ENCODE results near the gene CISTR. TPM values are rescaled to one million over a fixed set of nuclear protein-coding genes. Genes with fewer than 3 reads are reported as not detected.
A peak's percentile ranks its signal among the peaks of the same experiment; 100 is the strongest.

The CISTR gene
- total and polyA plus RNA-seq, 2 donors (not counting 1 experiment from before 2014, with no cell fraction given), result not detected

DNA sequence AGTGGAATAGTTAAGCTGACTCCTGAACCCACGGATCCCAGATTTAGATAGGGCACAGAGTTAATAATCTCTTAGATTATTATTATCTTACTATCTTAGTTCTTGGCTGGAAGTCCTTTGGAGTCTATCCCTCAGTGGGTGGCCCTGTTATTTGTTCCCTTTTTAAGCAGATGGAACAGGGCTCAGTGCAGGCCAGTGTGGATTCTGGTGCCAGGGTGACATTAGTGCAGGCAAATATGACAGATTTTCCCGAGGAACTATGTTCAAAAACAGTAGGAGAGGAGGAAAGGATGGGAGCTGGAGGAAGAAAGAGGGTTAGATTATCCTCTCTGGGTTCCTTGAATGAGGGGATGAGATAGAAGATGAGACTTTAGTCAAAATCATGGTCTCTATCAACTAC lies 41.4 kb upstream of the CISTR start:
- no peak overlapping the region for H3K9ac ChIP-seq (ENCODE audit: insufficient read depth, low read length)
- no peak for DNase-seq (ENCODE audit: low read depth in 2 of 2)
- H3K27ac ChIP-seq (ENCODE audit: insufficient read depth, low read length), result no peak overlapping the region
- H4K20me1 ChIP-seq (ENCODE audit: control insufficient read depth, extremely low read depth, insufficient read depth, low read length), result no peaks in the 10 kb centered on the region
- no peaks in the 10 kb centered on the region for H3K9me3 ChIP-seq (ENCODE audit: control insufficient read depth, insufficient read depth, low read depth, low read length)
- H3K4me3 ChIP-seq (replicated peaks in 1 of 4; ENCODE audit: control extremely low read depth in 1 of 4, insufficient read depth in 1 of 4, low read depth in 3 of 4, low read length in 4 of 4), result no peak overlapping the region
- no peaks in the 10 kb centered on the region for H3K4me1 ChIP-seq (ENCODE audit: control insufficient read depth, extremely low read depth, insufficient read depth, low read length)
- no peaks in the 10 kb centered on the region for H3K79me2 ChIP-seq (ENCODE audit: control insufficient read depth, insufficient read depth, low read length)
- H3K4me2 ChIP-seq (ENCODE audit: extremely low read depth, insufficient read depth, low read length), result no peak overlapping the region
- H2AFZ ChIP-seq (ENCODE audit: low read length), result no peak overlapping the region
- TF ChIP-seq EZH2 (IDR thresholded peaks at IDR 0.05; ENCODE audit: low read length, missing control alignments), result no peak
- no peaks in the 10 kb centered on the region for H3K36me3 ChIP-seq (ENCODE audit: control insufficient read depth, insufficient read depth, low read length)
- H3K27me3 ChIP-seq (ENCODE audit: control insufficient read depth, insufficient read depth, low read length), result peaks cover 37% of the 10 kb centered on the region

DNA sequence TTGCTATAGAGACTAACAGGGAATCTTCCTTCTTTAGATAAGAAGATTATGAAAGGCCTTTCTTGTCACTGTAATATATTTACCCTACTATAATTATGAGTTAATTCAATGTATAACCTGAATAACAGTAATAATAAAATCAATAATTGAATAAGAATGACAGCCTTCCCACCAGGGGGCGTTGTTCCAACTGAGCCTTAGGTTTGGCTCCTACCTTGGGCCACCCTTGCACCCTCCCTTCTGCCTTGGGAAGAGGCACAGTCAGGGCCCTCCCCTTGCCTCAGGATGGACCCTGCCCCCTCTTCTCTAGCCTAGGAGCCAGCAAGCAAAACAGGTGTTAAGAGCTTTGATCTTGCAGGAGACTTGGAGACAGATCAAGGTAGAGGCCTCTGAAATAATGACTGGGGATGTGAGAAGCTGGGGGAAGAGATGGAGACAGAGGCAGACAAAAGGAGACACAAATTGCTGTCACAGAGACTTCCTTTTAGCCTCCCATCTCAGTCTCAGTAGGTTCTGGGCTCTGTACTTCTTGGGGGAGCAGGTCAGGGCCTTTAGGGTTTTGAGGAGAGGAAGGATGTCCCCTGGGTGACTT lies 40.1 kb upstream of the CISTR start:
- Histone ChIP-seq H3K36me3 (ENCODE audit: control insufficient read depth, insufficient read depth, low read length) (no peaks in the 10 kb centered on the region), H3K4me3 (replicated peaks in 1 of 4; ENCODE audit: control extremely low read depth in 1 of 4, insufficient read depth in 1 of 4, low read depth in 3 of 4, low read length in 4 of 4) (no peak overlapping the region), H4K20me1 (ENCODE audit: control insufficient read depth, extremely low read depth, insufficient read depth, low read length) (no peaks in the 10 kb centered on the region), H3K9ac (ENCODE audit: insufficient read depth, low read length) (no peak overlapping the region), H3K4me2 (ENCODE audit: extremely low read depth, insufficient read depth, low read length) (no peak overlapping the region), H3K27ac (ENCODE audit: insufficient read depth, low read length) (no peak overlapping the region), H3K27me3 (ENCODE audit: control insufficient read depth, insufficient read depth, low read length) (peaks cover 37% of the 10 kb centered on the region), H3K79me2 (ENCODE audit: control insufficient read depth, insufficient read depth, low read length) (no peaks in the 10 kb centered on the region), H3K9me3 (ENCODE audit: control insufficient read depth, insufficient read depth, low read depth, low read length) (no peaks in the 10 kb centered on the region), H2AFZ (ENCODE audit: low read length) (no peak overlapping the region), H3K4me1 (ENCODE audit: control insufficient read depth, extremely low read depth, insufficient read depth, low read length) (no peaks in the 10 kb centered on the region)
- no peak for DNase-seq (ENCODE audit: low read depth in 2 of 2)
- TF ChIP-seq EZH2 (IDR thresholded peaks at IDR 0.05; ENCODE audit: low read length, missing control alignments), result no peak
- TF ChIP-seq, protein P1, sequence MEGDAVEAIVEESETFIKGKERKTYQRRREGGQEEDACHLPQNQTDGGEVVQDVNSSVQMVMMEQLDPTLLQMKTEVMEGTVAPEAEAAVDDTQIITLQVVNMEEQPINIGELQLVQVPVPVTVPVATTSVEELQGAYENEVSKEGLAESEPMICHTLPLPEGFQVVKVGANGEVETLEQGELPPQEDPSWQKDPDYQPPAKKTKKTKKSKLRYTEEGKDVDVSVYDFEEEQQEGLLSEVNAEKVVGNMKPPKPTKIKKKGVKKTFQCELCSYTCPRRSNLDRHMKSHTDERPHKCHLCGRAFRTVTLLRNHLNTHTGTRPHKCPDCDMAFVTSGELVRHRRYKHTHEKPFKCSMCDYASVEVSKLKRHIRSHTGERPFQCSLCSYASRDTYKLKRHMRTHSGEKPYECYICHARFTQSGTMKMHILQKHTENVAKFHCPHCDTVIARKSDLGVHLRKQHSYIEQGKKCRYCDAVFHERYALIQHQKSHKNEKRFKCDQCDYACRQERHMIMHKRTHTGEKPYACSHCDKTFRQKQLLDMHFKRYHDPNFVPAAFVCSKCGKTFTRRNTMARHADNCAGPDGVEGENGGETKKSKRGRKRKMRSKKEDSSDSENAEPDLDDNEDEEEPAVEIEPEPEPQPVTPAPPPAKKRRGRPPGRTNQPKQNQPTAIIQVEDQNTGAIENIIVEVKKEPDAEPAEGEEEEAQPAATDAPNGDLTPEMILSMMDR (conservative IDR thresholded peaks at IDR 0.05 in 1 of 2, IDR thresholded peaks at IDR 0.05 in 1 of 2; ENCODE audit: low read depth in 1 of 2, low read length in 2 of 2), result peak; percentile 33 to 51

DNA sequence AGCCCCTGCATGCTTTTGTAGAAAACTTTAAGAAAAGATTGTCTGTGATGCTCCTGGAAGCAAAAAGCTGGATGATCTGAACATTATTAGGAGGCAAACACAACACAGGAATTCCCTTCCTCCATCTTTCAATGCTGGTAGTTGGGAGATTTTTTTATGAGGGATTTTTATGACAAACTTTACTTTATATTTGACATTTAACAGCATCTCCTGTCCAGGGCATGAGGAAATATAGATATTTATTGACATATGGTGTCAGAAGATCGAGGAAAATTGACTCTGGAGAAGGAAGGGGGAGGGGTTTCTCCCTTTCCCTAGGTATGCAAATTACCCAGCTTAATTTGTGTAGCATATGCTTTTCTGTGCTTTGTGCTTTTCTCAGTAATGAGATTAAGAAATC lies 37.8 kb upstream of the CISTR start:
- no peak overlapping the region for H3K4me3 ChIP-seq (replicated peaks in 1 of 4; ENCODE audit: control extremely low read depth in 1 of 4, insufficient read depth in 1 of 4, low read depth in 3 of 4, low read length in 4 of 4)
- H3K36me3 ChIP-seq (ENCODE audit: control insufficient read depth, insufficient read depth, low read length), result no peaks in the 10 kb centered on the region
- H3K27ac ChIP-seq (ENCODE audit: insufficient read depth, low read length), result no peak overlapping the region
- H3K4me2 ChIP-seq (ENCODE audit: extremely low read depth, insufficient read depth, low read length), result no peak overlapping the region
- peaks cover 30% of the 10 kb centered on the region for H3K27me3 ChIP-seq (ENCODE audit: control insufficient read depth, insufficient read depth, low read length)
- H3K9me3 ChIP-seq (ENCODE audit: control insufficient read depth, insufficient read depth, low read depth, low read length), result no peaks in the 10 kb centered on the region
- DNase-seq (ENCODE audit: low read depth in 2 of 2), result no peak
- no peaks in the 10 kb centered on the region for H3K4me1 ChIP-seq (ENCODE audit: control insufficient read depth, extremely low read depth, insufficient read depth, low read length)
- no peak overlapping the region for H3K9ac ChIP-seq (ENCODE audit: insufficient read depth, low read length)
- H2AFZ ChIP-seq (ENCODE audit: low read length), result no peak overlapping the region
- H3K79me2 ChIP-seq (ENCODE audit: control insufficient read depth, insufficient read depth, low read length), result no peaks in the 10 kb centered on the region
- TF ChIP-seq, protein P1 (conservative IDR thresholded peaks at IDR 0.05 in 1 of 2, IDR thresholded peaks at IDR 0.05 in 1 of 2; ENCODE audit: low read depth in 1 of 2, low read length in 2 of 2), result no peak
- no peaks in the 10 kb centered on the region for H4K20me1 ChIP-seq (ENCODE audit: control insufficient read depth, extremely low read depth, insufficient read depth, low read length)

Measured in fibroblast of lung (primary cell).